GM12878 (cell line): ENCODE data around the gene ARGLU1. TPM values are rescaled to one million over a fixed set of nuclear protein-coding genes. Genes with fewer than 3 reads are reported as not detected.

Source experiments
- ATAC-seq: fragments of 200-7000 bp; cut with Tn5 transposase; 3 replicates; pipeline ENCODE4 v1.9.1; 2020; ENCODE audit warnings: mild to moderate bottlenecking, moderate library complexity
- BruUV-seq: library from RNA; stranded (reverse); fragments of 400-500 nt; replicated peaks from 2 replicates; lab custom pipeline; 2021; lab: Mats Ljungman, UMichigan
- CTCF ChIA-PET: fragments of 300-600 bp; sonication (Branson Sonifier 250); formaldehyde crosslinking; extraction: SDS; loops from one replicate; lab custom pipeline; 2021; ENCODE audit warnings: inconsistent platforms; lab: Yijun Ruan, JAX
- POLR2A ChIA-PET: fragments of 350-600 bp; formaldehyde crosslinking; extraction: SDS; loops from one replicate; lab custom pipeline; 2021; ENCODE audit warnings: inconsistent platforms; lab: Charles Lee
- RAD21 ChIA-PET: fragments of 300-600 bp; sonication (Branson Sonifier 250); formaldehyde crosslinking; loops from one replicate; lab custom pipeline; 2023; ENCODE audit warnings: antibody characterized with exemption; ENCODE audit not compliant: unreplicated experiment; lab: Charles Lee
- SMC1A ChIA-PET: fragments of 300-600 bp; sonication (Branson Sonifier 250); formaldehyde crosslinking; loops from one replicate; lab custom pipeline; 2023; ENCODE audit not compliant: unreplicated experiment, uncharacterized antibody; lab: Charles Lee
- DNase-seq: peaks from one replicate; pipeline ENCODE4 v3.0.0-alpha.2; 2011; ENCODE audit warnings: low read depth, low spot score
- FAIRE-seq: peaks from 3 replicates; lab custom pipeline; 2011; peaks lifted over from hg19 to GRCh38; lab: Jason Lieb, UNC
- H2AFZ ChIP-seq: 2 replicates; pipeline ENCODE4 v1.6.0; 2011; ENCODE audit warnings: low read depth, low read length, control low read depth; ENCODE audit not compliant: control insufficient read depth
- H3K27ac ChIP-seq: 2 replicates; pipeline ENCODE4 v1.5.1; 2011; ENCODE audit warnings: control low read depth; ENCODE audit not compliant: control insufficient read depth, insufficient read depth
- H3K27me3 ChIP-seq, 2 experiments: replicated peaks in 1 of 2; 2 replicates each; pipeline versions ENCODE4 v1.6.0 to v1.6.1; 2011; ENCODE audit warnings: low read length in 1 of 2; ENCODE audit not compliant: control insufficient read depth in 2 of 2, insufficient read depth in 2 of 2
- H3K36me3 ChIP-seq, 2 experiments: 2 replicates each; pipeline ENCODE4 v1.5.1; 2011; ENCODE audit warnings: low read length in 1 of 2; ENCODE audit not compliant: control insufficient read depth in 2 of 2, insufficient read depth in 2 of 2
- H3K4me1 ChIP-seq: 2 replicates; pipeline ENCODE4 v1.6.1; 2011; ENCODE audit warnings: mild to moderate bottlenecking, low read length, moderate library complexity, mixed read lengths; ENCODE audit not compliant: control insufficient read depth, insufficient read depth
- H3K4me2 ChIP-seq: 2 replicates; pipeline ENCODE4 v1.6.0; 2011; ENCODE audit warnings: control low read depth; ENCODE audit not compliant: control insufficient read depth, insufficient read depth
- H3K4me3 ChIP-seq: fragments of 200-600 bp; sonication (generic); 2 replicates; pipeline ENCODE4 v1.5.1; 2016
- H3K79me2 ChIP-seq: 2 replicates; pipeline ENCODE4 v1.6.0; 2011; ENCODE audit warnings: low read length; ENCODE audit not compliant: control insufficient read depth, insufficient read depth
- H3K9ac ChIP-seq: 2 replicates; pipeline ENCODE4 v1.8.0; 2011; ENCODE audit warnings: low read length, control low read depth, mixed read lengths; ENCODE audit not compliant: control insufficient read depth, insufficient read depth
- H3K9me3 ChIP-seq: replicated peaks from 3 replicates; pipeline ENCODE4 v1.5.1; 2011; ENCODE audit warnings: mild to moderate bottlenecking, low read length; ENCODE audit not compliant: control insufficient read depth, insufficient read depth
- H4K20me1 ChIP-seq: 2 replicates; pipeline ENCODE4 v1.6.0; 2011; ENCODE audit not compliant: control insufficient read depth, insufficient read depth
- CBX5 ChIP-seq: sonication (generic); IDR thresholded peaks from 2 replicates; pipeline ENCODE4 v1.6.1; 2016; ENCODE audit warnings: low read depth, moderate library complexity, mild to moderate bottlenecking, inconsistent platforms
- KAT2A ChIP-seq: conservative IDR thresholded peaks from 2 replicates; pipeline ENCODE4 v1.6.1; 2011; ENCODE audit warnings: low read depth, low read length; ENCODE audit not compliant: control insufficient read depth
- NKRF ChIP-seq: fragments of 450-650 bp; conservative IDR thresholded peaks from 2 replicates; pipeline ENCODE4 v1.6.1; 2017; ENCODE audit warnings: mild to moderate bottlenecking, moderate library complexity
- REST ChIP-seq: IDR thresholded peaks from 2 replicates; pipeline ENCODE4 v1.6.1; 2012; ENCODE audit warnings: mild to moderate bottlenecking, low read depth, low read length
- SRF ChIP-seq, 2 experiments: IDR thresholded peaks; 2 replicates each; pipeline ENCODE4 v1.6.1; 2011; ENCODE audit warnings: low read depth in 2 of 2, low read length in 2 of 2, mild to moderate bottlenecking in 1 of 2, moderate library complexity in 1 of 2
- USF1 ChIP-seq: IDR thresholded peaks from 2 replicates; pipeline ENCODE4 v1.6.1; 2011; ENCODE audit warnings: borderline replicate concordance, low read depth, mild to moderate bottlenecking, moderate library complexity, mixed read lengths, low read length; ENCODE audit not compliant: insufficient read depth; ENCODE audit errors: extremely low read length
- WGBS: methylation state at CpG from one replicate; pipeline ENCODE4 v1.1.6; 2016; ENCODE audit warnings: low lambda C conversion rate; ENCODE audit not compliant: insufficient replicate concordance, insufficient coverage; ENCODE audit errors: missing lambda C conversion rate; 5-methylcytosine and 5-hydroxymethylcytosine counted together
- in situ Hi-C: fragments of 300-500 bp; cut with MboI; formaldehyde crosslinking; loops from 9 replicates; pipeline ENCODE4 v1.14.3; 2018; ENCODE audit warnings: mixed read lengths
- intact Hi-C: fragments of 100-400 bp; cut with micrococcal nuclease; formaldehyde crosslinking; loops from one replicate; pipeline ENCODE4 v1.14.2; 2022; ENCODE audit not compliant: unreplicated experiment
- polyA plus RNA-seq, 11 experiments: library from polyadenylated mRNA; depleted of rRNA in 4 of 11; unstranded in 6 of 11; stranded (reverse) in 5 of 11; fragments of >200 nt; fragmentation: Nextera tagmentation in 4 of 11; fragmentation: Illumina TruSeq in 1 of 11; extraction: Ambion mirVana in 4 of 11; extraction: Trizol in 1 of 11; gene quantifications; 1 replicate in 1 of 11; 2 replicates in 10 of 11; pipeline versions ENCODE4 v1.2.1 to v1.2.3, GENCODE V29; 2011 to 2016; ENCODE audit warnings: inconsistent platforms in 2 of 11, missing spikeins in 2 of 11, low read depth in 1 of 11
- total RNA-seq, 4 experiments: library from RNA; depleted of rRNA in 3 of 4; stranded (reverse); fragments of >200 nt in 3 of 4; fragmentation: Illumina TruSeq in 1 of 4; extraction: Trizol in 1 of 4; gene quantifications; 2 replicates each; pipeline versions ENCODE4 v1.2.1 to v1.2.3, GENCODE V29; 2013 to 2021

ARGLU1 gene
- total and polyA plus RNA-seq, 10 of the 15 experiments (the other 5 are each of a cell fraction or from before 2014, with no cell fraction given), result 47.1 to 197 (median 98.3) TPM

- FAIRE-seq (no peak), ATAC-seq (no peak), DNase-seq (no peak)
- Histone ChIP-seq H3K4me2 (no peak overlapping the region), H3K79me2 (no peaks in the 10 kb centered on the region), H3K9me3 (no peaks in the 10 kb centered on the region), H3K4me1 (no peaks in the 10 kb centered on the region), H4K20me1 (no peaks in the 10 kb centered on the region), H2AFZ (no peak overlapping the region), H3K4me3 (no peak overlapping the region), H3K9ac (no peak overlapping the region), H3K36me3 (no peaks in the 10 kb centered on the region)
- BruUV-seq, result no TSS peak
- RAD21 ChIA-PET, result no interaction called here
- intact Hi-C loops, result no loop called here
- SMC1A ChIA-PET, result interaction anchor here (0.7 kb wide), 1 partner anchor 18 kb away, joined by 3 read pairs; no protein-coding TSS in a partner anchor
- POLR2A ChIA-PET, result no interaction called here
- in situ Hi-C loops, result no loop called here
- WGBS, result 50% methylated on average over 5 of the region's 5 CpGs
- CTCF ChIA-PET, result interaction anchor here (2.2 kb wide), 1 partner anchor 23 kb away, joined by 5 read pairs; no protein-coding TSS in a partner anchor
- TF ChIP-seq NKRF, result no peak
- TF ChIP-seq REST, result no peak
- TF ChIP-seq KAT2A, result no peak
- TF ChIP-seq USF1, result no peak
- TF ChIP-seq SRF (IDR thresholded peaks at IDR 0.05; ENCODE audit: low read depth in 2 of 2, low read length in 2 of 2), result no peak
- no peak for TF ChIP-seq CBX5
- TF ChIP-seq, all 136 proteins: peak for 0
- Histone ChIP-seq H3K27ac (no peak overlapping the region), H3K27me3 (no peaks in the 10 kb centered on the region)
These were observed 29.2 kb upstream of the ARGLU1 start for GRCh38 chr13:106597186-106597585.
